ENCODE measurements around the gene C9orf153. TPM values are rescaled to one million over a fixed set of nuclear protein-coding genes. Genes with fewer than 3 reads are reported as not detected.
A peak's percentile ranks its signal among the peaks of the same experiment; 100 is the strongest.

The C9orf153 gene
- total RNA-seq, 1 experiment from 2014 or later: not detected

GRCh38 chr9:86281593-86282076 is 22.2 kb upstream of the C9orf153 start:
- ATAC-seq: peak; percentile 46; the same call in 1 of the 2 replicates
- Histone ChIP-seq H3K9me3 (ENCODE audit: control insufficient read depth in 1 of 2, insufficient read depth in 1 of 2, low read depth in 1 of 2, low read length in 2 of 2) (no peaks in the 10 kb centered on the region), H3K36me3 (ENCODE audit: control insufficient read depth in 1 of 2, insufficient read depth in 2 of 2, low read length in 2 of 2) (peaks cover 3 to 7% of the 10 kb centered on the region in 2 experiments; a peak in 1 of 4 replicates), H3K27me3 (ENCODE audit: insufficient read depth, low read length) (no peaks in the 10 kb centered on the region), H3K79me2 (ENCODE audit: insufficient read depth, low read length) (peaks cover 52% of the 10 kb centered on the region), H2AFZ (ENCODE audit: low read depth, low read length, poor library complexity, severe bottlenecking) (no peak overlapping the region), H3K4me3 (replicated peaks in 1 of 2; ENCODE audit: low read depth in 1 of 2, low read length in 2 of 2) (peak overlapping the region; percentile 95 to 97), H3K4me2 (ENCODE audit: low read length) (peak overlapping the region; percentile 97), H3K9me2 (ENCODE audit: insufficient read depth) (no peaks in the 10 kb centered on the region), H4K20me1 (ENCODE audit: insufficient read depth) (no peaks in the 10 kb centered on the region), H3K4me1 (ENCODE audit: control insufficient read depth in 1 of 2, insufficient read depth in 2 of 2, low read length in 2 of 2) (peaks cover 5 to 15% of the 10 kb centered on the region in 2 experiments; a peak in 3 of 4 replicates), H3K9ac (ENCODE audit: low read length) (peak overlapping the region; percentile 91), H3K27ac (ENCODE audit: low read depth, low read length) (peak overlapping the region; percentile 97)
- DNase-seq (ENCODE audit: low read depth, low spot score): no peak
- BruUV-seq (replicated peaks): TSS peak; percentile 41
- ChIA-PET RAD21 (ENCODE audit: low non-redundant PET in 1 of 2, low total read pairs in 2 of 2, uncharacterized antibody in 2 of 2, unreplicated experiment in 2 of 2) (no interaction called here), POLR2A (no interaction called here), CTCF (interaction anchor here (1.0 kb wide), 1 partner anchor 79 kb away, joined by 8 read pairs; no protein-coding TSS in a partner anchor)
- intact Hi-C loops (cut with micrococcal nuclease): loop anchor here (2.0 kb wide), 1 partner anchor 67 kb away; no protein-coding TSS in a partner anchor
- TF ChIP-seq SP1 (IDR thresholded peaks at IDR 0.05; ENCODE audit: low read depth) (no peak), JUND (IDR thresholded peaks at IDR 0.05) (no peak), TCF7L2 (IDR thresholded peaks at IDR 0.05; ENCODE audit: borderline replicate concordance, extremely low read depth, insufficient read depth, insufficient read length) (peak; percentile 66)

- Histone ChIP-seq H3K27me3 (ENCODE audit: insufficient read depth, low read length) (no peaks in the 10 kb centered on the region), H4K20me1 (ENCODE audit: insufficient read depth) (no peaks in the 10 kb centered on the region), H3K4me1 (ENCODE audit: control insufficient read depth in 1 of 2, insufficient read depth in 2 of 2, low read length in 2 of 2) (peaks cover 5 to 15% of the 10 kb centered on the region in 2 experiments; a peak in 3 of 4 replicates), H3K27ac (ENCODE audit: low read depth, low read length) (no peak overlapping the region), H3K4me3 (replicated peaks in 1 of 2; ENCODE audit: low read depth in 1 of 2, low read length in 2 of 2) (peak overlapping the region; percentile 95 to 97; a peak in 3 of 4 replicates), H2AFZ (ENCODE audit: low read depth, low read length, poor library complexity, severe bottlenecking) (no peak overlapping the region), H3K9ac (ENCODE audit: low read length) (peak overlapping the region; percentile 91; the same call in 1 of the 2 replicates), H3K36me3 (ENCODE audit: control insufficient read depth in 1 of 2, insufficient read depth in 2 of 2, low read length in 2 of 2) (peaks cover 3 to 7% of the 10 kb centered on the region in 2 experiments; a peak in 1 of 4 replicates), H3K4me2 (ENCODE audit: low read length) (peak overlapping the region; percentile 97), H3K9me3 (ENCODE audit: control insufficient read depth in 1 of 2, insufficient read depth in 1 of 2, low read depth in 1 of 2, low read length in 2 of 2) (no peaks in the 10 kb centered on the region), H3K9me2 (ENCODE audit: insufficient read depth) (no peaks in the 10 kb centered on the region), H3K79me2 (ENCODE audit: insufficient read depth, low read length) (peaks cover 58% of the 10 kb centered on the region)
- intact Hi-C loops (cut with micrococcal nuclease): no loop called here
- DNase-seq (ENCODE audit: low read depth, low spot score): no peak
- ChIA-PET RAD21 (ENCODE audit: low non-redundant PET in 1 of 2, low total read pairs in 2 of 2, uncharacterized antibody in 2 of 2, unreplicated experiment in 2 of 2) (no interaction called here), CTCF (no interaction called here), POLR2A (no interaction called here)
- no peak for ATAC-seq
- no TSS peak for BruUV-seq (replicated peaks)
- TF ChIP-seq EGR1 (IDR thresholded peaks at IDR 0.05; ENCODE audit: low read depth) (no peak), CEBPB (IDR thresholded peaks at IDR 0.05; ENCODE audit: low read depth) (no peak), FOSL1 (IDR thresholded peaks at IDR 0.05; ENCODE audit: low read depth) (no peak), RAD21 (IDR thresholded peaks at IDR 0.05; ENCODE audit: low read depth) (no peak), CTCF (IDR thresholded peaks at IDR 0.05 in 2 of 3, conservative IDR thresholded peaks at IDR 0.05 in 1 of 3; ENCODE audit: borderline replicate concordance in 1 of 3, insufficient read depth in 1 of 3, low read depth in 2 of 3, low read length in 2 of 3) (no peak), ZNF274 (IDR thresholded peaks at IDR 0.05; ENCODE audit: low read depth, low read length) (no peak), YY1 (IDR thresholded peaks at IDR 0.05; ENCODE audit: extremely low read depth, insufficient replicate concordance, low read depth, low read length) (no peak), MAX (IDR thresholded peaks at IDR 0.05) (no peak), ATF3 (IDR thresholded peaks at IDR 0.05) (no peak), POLR2AphosphoS5 (IDR thresholded peaks at IDR 0.05; ENCODE audit: low read depth, low read length) (no peak), REST (IDR thresholded peaks at IDR 0.05; ENCODE audit: low read depth) (no peak), EZH2 (IDR thresholded peaks at IDR 0.05) (no peak)
These were observed 21.1 kb upstream of the C9orf153 start for GRCh38 chr9:86280580-86280979.

Measured in HCT116 (cell line).